Islet precursor cell (in vitro differentiated cells): Measurements from ENCODE around the gene RMDN2.

Source experiments
- DNase-seq: peaks from one replicate; pipeline ENCODE4 v3.0.0-alpha.2; 2018

The RMDN2 gene

GRCh38 chr2:38057651-38058410 is 132.7 kb downstream of the RMDN2 start:
- DNase-seq: no peak

GRCh38 chr2:38060236-38061018 is 135.3 kb downstream of the RMDN2 start:
- DNase-seq: no peak

GRCh38 chr2:38064801-38065501 is 139.9 kb downstream of the RMDN2 start:
- DNase-seq: no peak

GRCh38 chr2:38065502-38066135 is 140.5 kb downstream of the RMDN2 start:
- DNase-seq: no peak

- no peak for DNase-seq
Observed at GRCh38 chr2:38066421-38067115, 141.5 kb downstream of the RMDN2 start.
